ENCODE results near the gene CD70.
A peak's percentile ranks its signal among the peaks of the same experiment; 100 is the strongest.
"Not testable (repeated sequence)": the region's sequence is repeated elsewhere in the genome, so short reads cannot be mapped to it uniquely, and the experiment has no call there.

CD70 gene

GRCh38 chr19:6632747-6633455, 42.0 kb upstream of the CD70 start:
- TF ChIP-seq, protein P1, sequence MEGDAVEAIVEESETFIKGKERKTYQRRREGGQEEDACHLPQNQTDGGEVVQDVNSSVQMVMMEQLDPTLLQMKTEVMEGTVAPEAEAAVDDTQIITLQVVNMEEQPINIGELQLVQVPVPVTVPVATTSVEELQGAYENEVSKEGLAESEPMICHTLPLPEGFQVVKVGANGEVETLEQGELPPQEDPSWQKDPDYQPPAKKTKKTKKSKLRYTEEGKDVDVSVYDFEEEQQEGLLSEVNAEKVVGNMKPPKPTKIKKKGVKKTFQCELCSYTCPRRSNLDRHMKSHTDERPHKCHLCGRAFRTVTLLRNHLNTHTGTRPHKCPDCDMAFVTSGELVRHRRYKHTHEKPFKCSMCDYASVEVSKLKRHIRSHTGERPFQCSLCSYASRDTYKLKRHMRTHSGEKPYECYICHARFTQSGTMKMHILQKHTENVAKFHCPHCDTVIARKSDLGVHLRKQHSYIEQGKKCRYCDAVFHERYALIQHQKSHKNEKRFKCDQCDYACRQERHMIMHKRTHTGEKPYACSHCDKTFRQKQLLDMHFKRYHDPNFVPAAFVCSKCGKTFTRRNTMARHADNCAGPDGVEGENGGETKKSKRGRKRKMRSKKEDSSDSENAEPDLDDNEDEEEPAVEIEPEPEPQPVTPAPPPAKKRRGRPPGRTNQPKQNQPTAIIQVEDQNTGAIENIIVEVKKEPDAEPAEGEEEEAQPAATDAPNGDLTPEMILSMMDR (IDR thresholded peaks at IDR 0.05; ENCODE audit: low read length), result peak; percentile 65
- H3K36me3 ChIP-seq (replicated peaks; ENCODE audit: insufficient read depth, low read length); H3K9me2 ChIP-seq (replicated peaks; ENCODE audit: insufficient read depth, low read length); H3K4me3 ChIP-seq (ENCODE audit: low read length); H3K9me3 ChIP-seq (replicated peaks; ENCODE audit: insufficient read depth, low read length); H4K20me1 ChIP-seq (ENCODE audit: insufficient read depth, low read length); H3K27ac ChIP-seq (ENCODE audit: low read length); H3K9ac ChIP-seq (ENCODE audit: low read length); H3F3A ChIP-seq (ENCODE audit: insufficient read depth, low read length); H3K79me2 ChIP-seq (ENCODE audit: low read length): not testable (repeated sequence)
- DNase-seq, result peak; percentile 80
- Histone ChIP-seq H2AFZ (ENCODE audit: low read length) (peak overlapping the region; percentile 64; the same call in 1 of the 2 replicates), H3K4me1 (ENCODE audit: low read length) (peaks cover 19% of the 10 kb centered on the region), H3K4me2 (ENCODE audit: low read depth, low read length) (peak overlapping the region; percentile 63; the same call in 1 of the 2 replicates), H3K27me3 (replicated peaks; ENCODE audit: insufficient read depth, low read length) (peaks cover 27% of the 10 kb centered on the region)

- H3K4me1 ChIP-seq (ENCODE audit: low read length), result peaks cover 19% of the 10 kb centered on the region
- no peak overlapping the region for H2AFZ ChIP-seq (ENCODE audit: low read length)
- no peak overlapping the region for H3K9ac ChIP-seq (ENCODE audit: low read length)
- H3K27me3 ChIP-seq (replicated peaks; ENCODE audit: insufficient read depth, low read length), result peaks cover 26% of the 10 kb centered on the region
- H3K36me3 ChIP-seq (replicated peaks; ENCODE audit: insufficient read depth, low read length), result no peaks in the 10 kb centered on the region
- H3K79me2 ChIP-seq (ENCODE audit: low read length), result no peaks in the 10 kb centered on the region
- no peaks in the 10 kb centered on the region for H4K20me1 ChIP-seq (ENCODE audit: insufficient read depth, low read length)
- DNase-seq, result peak; percentile 88
- H3K4me2 ChIP-seq (ENCODE audit: low read depth, low read length), result peak overlapping the region; percentile 63; the same call in 1 of the 2 replicates
- no peaks in the 10 kb centered on the region; the same call in 1 of the 2 replicates for H3K9me3 ChIP-seq (replicated peaks; ENCODE audit: insufficient read depth, low read length)
- H3K27ac ChIP-seq (ENCODE audit: low read length), result peak overlapping the region; percentile 0; the same call in 1 of the 2 replicates
- no peak overlapping the region for H3K4me3 ChIP-seq (ENCODE audit: low read length)
- TF ChIP-seq EZH2phosphoT487 (IDR thresholded peaks at IDR 0.05; ENCODE audit: low read length), result no peak
- TF ChIP-seq, protein P1 (IDR thresholded peaks at IDR 0.05; ENCODE audit: low read length), result peak; percentile 87
- H3K9me2 ChIP-seq (replicated peaks; ENCODE audit: insufficient read depth, low read length), result no peaks in the 10 kb centered on the region
- 0 out of 2 replicates have a peak, but pooled peaks cover 5% of the 10 kb centered on the region for H3F3A ChIP-seq (ENCODE audit: insufficient read depth, low read length)
Observed at GRCh38 chr19:6632002-6632621, 41.2 kb upstream of the CD70 start.

- no peaks in the 10 kb centered on the region for H3K79me2 ChIP-seq (ENCODE audit: low read length)
- no peak for DNase-seq
Observed at GRCh38 chr19:6626764-6627163, 35.8 kb upstream of the CD70 start.

More at GRCh38 chr19:6626764-6627163, 35.8 kb upstream of the CD70 start:
- Histone ChIP-seq H4K20me1 (ENCODE audit: insufficient read depth, low read length) (no peaks in the 10 kb centered on the region), H3K27ac (ENCODE audit: low read length) (no peak overlapping the region), H3K9ac (ENCODE audit: low read length) (no peak overlapping the region), H3K9me2 (replicated peaks; ENCODE audit: insufficient read depth, low read length) (no peaks in the 10 kb centered on the region), H3K4me2 (ENCODE audit: low read depth, low read length) (no peak overlapping the region), H3K9me3 (replicated peaks; ENCODE audit: insufficient read depth, low read length) (no peaks in the 10 kb centered on the region; the same call in 1 of the 2 replicates), H3K27me3 (replicated peaks; ENCODE audit: insufficient read depth, low read length) (peaks cover 26% of the 10 kb centered on the region), H3K4me1 (ENCODE audit: low read length) (peaks cover 9% of the 10 kb centered on the region), H2AFZ (ENCODE audit: low read length) (no peak overlapping the region), H3K36me3 (replicated peaks; ENCODE audit: insufficient read depth, low read length) (no peaks in the 10 kb centered on the region), H3K4me3 (ENCODE audit: low read length) (no peak overlapping the region), H3F3A (ENCODE audit: insufficient read depth, low read length) (no peaks in the 10 kb centered on the region)
- TF ChIP-seq EZH2 (optimal IDR thresholded peaks at IDR 0.05; ENCODE audit: low read depth, low read length) (no peak), EZH2phosphoT487 (IDR thresholded peaks at IDR 0.05; ENCODE audit: low read length) (no peak)
- TF ChIP-seq, protein P1 (IDR thresholded peaks at IDR 0.05; ENCODE audit: low read length), result no peak

All from MM.1S (cell line).